Loucy (cell line): ENCODE data around the gene NCOA6.
A peak's percentile ranks its signal among the peaks of the same experiment; 100 is the strongest.

Experiments used
- H2AFZ ChIP-seq: fragments of 200-600 bp; sonication (generic); 2 replicates; pipeline ENCODE4 v1.6.0; 2016; ENCODE audit warnings: antibody characterized with exemption, mild to moderate bottlenecking, low read length, moderate library complexity
- H3F3A ChIP-seq: fragments of 200-600 bp; 2 replicates; pipeline ENCODE4 v1.6.0; 2016; ENCODE audit warnings: antibody characterized with exemption, low read depth, mild to moderate bottlenecking
- H3K27me3 ChIP-seq: fragments of 200-600 bp; sonication (generic); 2 replicates; pipeline ENCODE4 v1.6.1; 2014; ENCODE audit warnings: low read length, mild to moderate bottlenecking; ENCODE audit not compliant: insufficient read depth, poor library complexity, severe bottlenecking
- H3K36me3 ChIP-seq: fragments of 200-600 bp; sonication (generic); 2 replicates; pipeline ENCODE4 v1.6.1; 2016; ENCODE audit warnings: low read length; ENCODE audit not compliant: insufficient read depth
- H3K4me1 ChIP-seq: fragments of 200-600 bp; sonication (generic); 2 replicates; pipeline ENCODE4 v1.5.1; 2014; ENCODE audit warnings: low read length, mild to moderate bottlenecking; ENCODE audit not compliant: insufficient read depth, poor library complexity, severe bottlenecking
- H3K4me2 ChIP-seq: fragments of 200-600 bp; sonication (generic); 2 replicates; pipeline ENCODE4 v1.6.0; 2014; ENCODE audit warnings: antibody characterized with exemption, low read length, low read depth, mild to moderate bottlenecking; ENCODE audit not compliant: poor library complexity, severe bottlenecking
- H3K4me3 ChIP-seq: fragments of 200-600 bp; sonication (generic); 2 replicates; pipeline ENCODE4 v1.5.1; 2014; ENCODE audit warnings: low read length, mild to moderate bottlenecking, mixed read lengths; ENCODE audit not compliant: poor library complexity, severe bottlenecking
- H3K79me2 ChIP-seq: fragments of 200-600 bp; sonication (generic); 2 replicates; pipeline ENCODE4 v1.6.1; 2014; ENCODE audit warnings: low read length; ENCODE audit not compliant: insufficient read depth
- H3K9ac ChIP-seq: fragments of 200-600 bp; sonication (generic); 2 replicates; pipeline ENCODE4 v1.6.0; 2014; ENCODE audit warnings: mild to moderate bottlenecking, low read depth, low read length, moderate library complexity; ENCODE audit not compliant: poor library complexity, severe bottlenecking
- H3K9me2 ChIP-seq: fragments of 200-600 bp; sonication (generic); replicated peaks from 2 replicates; pipeline ENCODE4 v1.6.1; 2016; ENCODE audit warnings: low read depth, low read length, mixed read lengths
- H3K9me3 ChIP-seq: fragments of 200-600 bp; sonication (generic); 2 replicates; pipeline ENCODE4 v1.6.1; 2014; ENCODE audit warnings: mild to moderate bottlenecking, antibody characterized with exemption, low read length, low read depth; ENCODE audit not compliant: insufficient read depth
- H4K20me1 ChIP-seq: fragments of 200-600 bp; sonication (generic); 2 replicates; pipeline ENCODE4 v1.6.0; 2014; ENCODE audit warnings: antibody characterized with exemption, low read length, mild to moderate bottlenecking; ENCODE audit not compliant: insufficient read depth, poor library complexity, severe bottlenecking
- CTCF ChIP-seq: fragments of 200-600 bp; sonication (generic); conservative IDR thresholded peaks from 2 replicates; pipeline ENCODE4 v1.5.1; 2014; ENCODE audit warnings: mild to moderate bottlenecking, antibody characterized with exemption, low read length
- EZH2phosphoT487 ChIP-seq: fragments of 200-600 bp; IDR thresholded peaks from 2 replicates; pipeline ENCODE4 v1.6.1; 2018; ENCODE audit warnings: antibody characterized with exemption, mild to moderate bottlenecking, moderate library complexity, borderline replicate concordance

Gene NCOA6

GRCh38 chr20:34825530-34826362, at the start of gene NCOA6:
TSS of gene NCOA6 (minus strand) at chr20:34825651. CDS start at chr20:34782355, 43,296 bp downstream.
- Histone ChIP-seq H3K4me3 (peak within 1 kb of the TSS; percentile 77), H3K4me1 (peaks cover 37% of the 10 kb centered on the region), H3K27me3 (no peaks in the 10 kb centered on the region), H2AFZ (peak within 1 kb of the TSS; percentile 99), H3K9me2 (no peaks in the 10 kb centered on the region), H3K36me3 (no peaks in the 10 kb centered on the region), H3K9me3 (no peaks in the 10 kb centered on the region), H3F3A (no peaks in the 10 kb centered on the region), H3K9ac (peak within 1 kb of the TSS; percentile 75), H3K79me2 (peaks cover 40% of the 10 kb centered on the region), H3K4me2 (peak within 1 kb of the TSS; percentile 98), H4K20me1 (peaks cover 23% of the 10 kb centered on the region)
- TF ChIP-seq CTCF: no peak
- TF ChIP-seq EZH2phosphoT487: no peak

- Histone ChIP-seq H3K4me2 (no peak overlapping the region), H2AFZ (no peak overlapping the region), H3K27me3 (no peaks in the 10 kb centered on the region), H3K9ac (peak overlapping the region; percentile 55), H3K9me2 (no peaks in the 10 kb centered on the region), H3K79me2 (peaks cover 13% of the 10 kb centered on the region; the same call in 1 of the 2 replicates), H3K9me3 (no peaks in the 10 kb centered on the region), H3K4me3 (no peak overlapping the region), H3K4me1 (peaks cover 39% of the 10 kb centered on the region), H3K36me3 (no peaks in the 10 kb centered on the region), H4K20me1 (no peaks in the 10 kb centered on the region), H3F3A (no peaks in the 10 kb centered on the region)
- TF ChIP-seq CTCF (peak; percentile 94), EZH2phosphoT487 (no peak)
Measured at GRCh38 chr20:34874094-34874654, 48.7 kb upstream of the NCOA6 start.

- H3K4me2 ChIP-seq: peak overlapping the region; percentile 90
- peak overlapping the region; percentile 73 for H3K4me3 ChIP-seq
- H3K36me3 ChIP-seq: no peaks in the 10 kb centered on the region
- peak overlapping the region; percentile 78 for H2AFZ ChIP-seq
- no peaks in the 10 kb centered on the region for H3F3A ChIP-seq
- peaks cover 13% of the 10 kb centered on the region; the same call in 1 of the 2 replicates for H3K79me2 ChIP-seq
- no peaks in the 10 kb centered on the region for H3K9me2 ChIP-seq
- H3K9me3 ChIP-seq: no peaks in the 10 kb centered on the region
- TF ChIP-seq CTCF: no peak
- no peak for TF ChIP-seq EZH2phosphoT487
- peaks cover 39% of the 10 kb centered on the region for H3K4me1 ChIP-seq
- H4K20me1 ChIP-seq: no peaks in the 10 kb centered on the region
- peak overlapping the region; percentile 71 for H3K9ac ChIP-seq
- H3K27me3 ChIP-seq: no peaks in the 10 kb centered on the region
Measured at GRCh38 chr20:34873583-34874093, 48.2 kb upstream of the NCOA6 start.
